Measurements from ENCODE around the gene CABP7.

- TF ChIP-seq, protein P1, sequence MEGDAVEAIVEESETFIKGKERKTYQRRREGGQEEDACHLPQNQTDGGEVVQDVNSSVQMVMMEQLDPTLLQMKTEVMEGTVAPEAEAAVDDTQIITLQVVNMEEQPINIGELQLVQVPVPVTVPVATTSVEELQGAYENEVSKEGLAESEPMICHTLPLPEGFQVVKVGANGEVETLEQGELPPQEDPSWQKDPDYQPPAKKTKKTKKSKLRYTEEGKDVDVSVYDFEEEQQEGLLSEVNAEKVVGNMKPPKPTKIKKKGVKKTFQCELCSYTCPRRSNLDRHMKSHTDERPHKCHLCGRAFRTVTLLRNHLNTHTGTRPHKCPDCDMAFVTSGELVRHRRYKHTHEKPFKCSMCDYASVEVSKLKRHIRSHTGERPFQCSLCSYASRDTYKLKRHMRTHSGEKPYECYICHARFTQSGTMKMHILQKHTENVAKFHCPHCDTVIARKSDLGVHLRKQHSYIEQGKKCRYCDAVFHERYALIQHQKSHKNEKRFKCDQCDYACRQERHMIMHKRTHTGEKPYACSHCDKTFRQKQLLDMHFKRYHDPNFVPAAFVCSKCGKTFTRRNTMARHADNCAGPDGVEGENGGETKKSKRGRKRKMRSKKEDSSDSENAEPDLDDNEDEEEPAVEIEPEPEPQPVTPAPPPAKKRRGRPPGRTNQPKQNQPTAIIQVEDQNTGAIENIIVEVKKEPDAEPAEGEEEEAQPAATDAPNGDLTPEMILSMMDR (IDR thresholded peaks at IDR 0.05): no peak
- TF ChIP-seq POLR2A (IDR thresholded peaks at IDR 0.05): no peak
These were observed 53.4 kb downstream of the CABP7 start for GRCh38 chr22:29773233-29773632.

Measured in thyroid gland (tissue), 4 donors.